Adrenal gland (tissue), 5 donors: ENCODE results near the gene CRACR2A.

Experiments
- POLR2A ChIP-seq, 2 donors: fragments of 450-650 bp; IDR thresholded peaks; one replicate each; pipeline ENCODE4 v1.6.1; 2017; ENCODE audit warnings: antibody characterized with exemption in 2 of 2, mild to moderate bottlenecking in 2 of 2, moderate library complexity in 1 of 2
- TF ChIP-seq, protein P1 (sequence below), 6 experiments: fragments of 450-650 bp in 4 of 6; fragments of 200-600 bp in 2 of 6; sonication (generic) in 1 of 6; IDR thresholded peaks; 1 replicate in 5 of 6; 2 replicates in 1 of 6; pipeline versions ENCODE4 v1.5.1 to v1.8.0; 2016 to 2021; ENCODE audit warnings: antibody characterized with exemption in 6 of 6, mild to moderate bottlenecking in 2 of 6, moderate library complexity in 1 of 6
- donor health status: DM: no; HTN: no; CAD: no.

DNA sequence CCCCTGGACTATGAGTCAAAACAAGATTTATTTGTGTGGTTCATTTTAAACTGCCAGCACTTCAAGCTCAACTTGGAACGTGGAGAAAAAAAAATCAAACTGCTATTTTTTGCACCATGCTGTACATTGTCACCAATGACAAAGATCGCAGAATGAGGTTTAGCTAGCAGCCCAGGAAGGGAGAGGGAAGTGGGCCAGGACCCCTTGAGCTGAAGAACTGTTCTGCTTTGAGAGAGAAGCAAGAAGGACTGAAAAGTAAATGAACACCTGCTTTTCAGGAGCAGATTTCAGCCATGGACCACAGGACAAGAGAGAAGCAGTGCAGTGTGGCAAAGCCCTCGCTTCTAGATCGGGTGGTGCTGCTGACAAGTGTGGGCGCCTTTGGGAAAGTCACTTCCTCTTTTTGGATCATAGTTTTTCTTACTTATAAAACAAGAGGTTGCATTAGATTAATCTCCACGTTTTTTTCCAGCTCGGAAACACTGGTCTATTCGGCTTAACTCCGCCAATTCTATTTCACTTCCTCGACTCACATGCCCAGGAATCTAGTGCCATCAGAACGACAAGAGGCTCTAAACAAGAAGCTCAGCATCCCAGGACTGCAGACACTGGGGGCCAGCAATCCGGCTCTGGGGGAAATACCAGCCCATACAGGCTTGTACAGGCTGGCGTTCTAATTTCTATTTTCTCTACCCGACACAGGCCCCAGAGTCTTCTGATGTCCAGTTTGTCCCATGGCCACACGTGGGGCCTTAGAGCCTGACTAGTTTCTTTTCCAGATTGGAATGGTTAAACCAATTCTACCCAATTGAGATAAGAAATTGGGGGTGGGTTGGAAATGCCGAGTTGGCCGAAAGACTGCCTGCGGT is 129.9 kb downstream of the CRACR2A start:
- no peak for TF ChIP-seq POLR2A (IDR thresholded peaks at IDR 0.05)
- TF ChIP-seq, protein P1, sequence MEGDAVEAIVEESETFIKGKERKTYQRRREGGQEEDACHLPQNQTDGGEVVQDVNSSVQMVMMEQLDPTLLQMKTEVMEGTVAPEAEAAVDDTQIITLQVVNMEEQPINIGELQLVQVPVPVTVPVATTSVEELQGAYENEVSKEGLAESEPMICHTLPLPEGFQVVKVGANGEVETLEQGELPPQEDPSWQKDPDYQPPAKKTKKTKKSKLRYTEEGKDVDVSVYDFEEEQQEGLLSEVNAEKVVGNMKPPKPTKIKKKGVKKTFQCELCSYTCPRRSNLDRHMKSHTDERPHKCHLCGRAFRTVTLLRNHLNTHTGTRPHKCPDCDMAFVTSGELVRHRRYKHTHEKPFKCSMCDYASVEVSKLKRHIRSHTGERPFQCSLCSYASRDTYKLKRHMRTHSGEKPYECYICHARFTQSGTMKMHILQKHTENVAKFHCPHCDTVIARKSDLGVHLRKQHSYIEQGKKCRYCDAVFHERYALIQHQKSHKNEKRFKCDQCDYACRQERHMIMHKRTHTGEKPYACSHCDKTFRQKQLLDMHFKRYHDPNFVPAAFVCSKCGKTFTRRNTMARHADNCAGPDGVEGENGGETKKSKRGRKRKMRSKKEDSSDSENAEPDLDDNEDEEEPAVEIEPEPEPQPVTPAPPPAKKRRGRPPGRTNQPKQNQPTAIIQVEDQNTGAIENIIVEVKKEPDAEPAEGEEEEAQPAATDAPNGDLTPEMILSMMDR (IDR thresholded peaks at IDR 0.05), result no peak
